Ovary (tissue), 9 donors: ENCODE results near the gene ST3GAL3. TPM values are rescaled to one million over a fixed set of nuclear protein-coding genes. Genes with fewer than 3 reads are reported as not detected.
"Not testable (repeated sequence)": the region's sequence is repeated elsewhere in the genome, so short reads cannot be mapped to it uniquely, and the experiment has no call there.

ENCODE experiments used
- DNase-seq, 5 donors: peaks; one replicate each; pipeline ENCODE4 v3.0.0-alpha.2; 2019 to 2020
- H3K27ac ChIP-seq, 2 donors: fragments of 200-600 bp; one replicate each; pipeline versions ENCODE4 v1.5.1 to v1.8.0; 2019 to 2022
- H3K27me3 ChIP-seq: fragments of 200-600 bp; one replicate; pipeline ENCODE4 v1.8.0; 2022
- H3K36me3 ChIP-seq: fragments of 200-600 bp; sonication (generic); one replicate; pipeline ENCODE4 v1.5.1; 2019
- H3K4me1 ChIP-seq: one replicate; pipeline ENCODE4 v1.8.1; 2013; ENCODE audit warnings: mild to moderate bottlenecking, moderate library complexity; ENCODE audit not compliant: insufficient read depth
- H3K4me3 ChIP-seq: fragments of 200-600 bp; sonication (generic); one replicate; pipeline ENCODE4 v1.5.1; 2017
- H3K9me3 ChIP-seq, 2 donors: fragments of 200-600 bp in 1 of 2; sonication (generic) in 1 of 2; one replicate each; pipeline versions ENCODE4 v1.5.1 to v1.8.1; 2013 to 2019; ENCODE audit warnings: mild to moderate bottlenecking in 1 of 2, moderate library complexity in 1 of 2
- CTCF ChIP-seq, 3 donors: fragments of 450-650 bp in 2 of 3; fragments of 200-600 bp in 1 of 3; IDR thresholded peaks; one replicate each; pipeline versions ENCODE4 v1.5.1 to v1.8.0; 2016 to 2022; ENCODE audit warnings: antibody characterized with exemption in 3 of 3, mild to moderate bottlenecking in 1 of 3
- EP300 ChIP-seq: sonication (generic); formaldehyde crosslinking; IDR thresholded peaks from one replicate; pipeline ENCODE4 v1.6.1; 2017; ENCODE audit warnings: antibody characterized with exemption
- POLR2A ChIP-seq: fragments of 450-650 bp; IDR thresholded peaks from one replicate; pipeline ENCODE4 v1.6.1; 2017; ENCODE audit warnings: antibody characterized with exemption, mild to moderate bottlenecking, moderate library complexity
- WGBS, 3 donors: extraction: QIAGEN DNeasy Blood & Tissue Kit in 1 of 3; methylation state at CpG; one replicate each; pipeline versions ENCODE4 v1.1.5 to v1.1.7; 2013 to 2017; 5-methylcytosine and 5-hydroxymethylcytosine counted together
- intact Hi-C, 4 donors: fragments of 100-400 bp; cut with DNase I; formaldehyde crosslinking; loops; one replicate each; pipeline versions ENCODE4 v1.11.0 to v1.15.1; 2022 to 2023
- polyA plus RNA-seq, 2 donors: library from polyadenylated mRNA; stranded (reverse); fragments of 200-250 nt in 1 of 2; fragments of 350-450 nt in 1 of 2; fragmentation: Illumina TruSeq in 1 of 2; extraction: RNeasy Lipid Tissue Mini Kit (QIAGEN cat#74804) in 1 of 2; gene quantifications; one replicate each; pipeline ENCODE4 v1.2.3, GENCODE V29; 2013 to 2014
- total RNA-seq, 7 donors: library from RNA; depleted of rRNA in 2 of 7; stranded (reverse); fragments of >200 nt in 2 of 7; fragmentation: NEBNext Ultra II Directional in 3 of 7; extraction: Animal tissue kit (Norgen Biotek cat#: 25700) in 3 of 7; gene quantifications; one replicate each; pipeline versions ENCODE4 v1.1.0 to v1.2.4, GENCODE V29; 2016 to 2023
- donor health status: DM: no; HTN: no; CAD: no; lungs with moderate emphysema.
- donor health status: DM: no; HTN: no; CAD: no.
- donor health status: Bipolar disorder and iron deficiency.
- donor health status: DM: yes; HTN: yes; CAD: no.
- donor health status: DM: no; HTN: no; CAD: no.
- donor health status: DM: yes; HTN: yes; CAD: no.

ST3GAL3 gene
- total and polyA plus RNA-seq, 9 donors: 11.4 to 43.3 (median 27.1) TPM

GRCh38 chr1:43830802-43831201 lies 123.5 kb downstream of the ST3GAL3 start:
- DNase-seq: no peak
- H3K9me3 ChIP-seq: no peaks in the 10 kb centered on the region
- no peak for TF ChIP-seq EP300
- TF ChIP-seq CTCF (IDR thresholded peaks at IDR 0.05): no peak
- TF ChIP-seq POLR2A: no peak
- H3K27ac ChIP-seq: no peak overlapping the region
- H3K4me3 ChIP-seq: no peak overlapping the region
- H3K4me1 ChIP-seq: peaks cover 13% of the 10 kb centered on the region
- H3K36me3 ChIP-seq: no peaks in the 10 kb centered on the region
- no peaks in the 10 kb centered on the region for H3K27me3 ChIP-seq
- intact Hi-C loops: no loop called here

GRCh38 chr1:43831851-43832250 lies 124.5 kb downstream of the ST3GAL3 start:
- no peak overlapping the region for H3K27ac ChIP-seq
- H3K9me3 ChIP-seq: no peaks in the 10 kb centered on the region
- DNase-seq: no peak
- peaks cover 18% of the 10 kb centered on the region for H3K4me1 ChIP-seq
- WGBS, 3 donors: 93 to 98% (median 98%) methylated on average over 2 of the region's 2 CpGs
- H3K27me3 ChIP-seq: no peaks in the 10 kb centered on the region
- no peak overlapping the region for H3K4me3 ChIP-seq
- H3K36me3 ChIP-seq: no peaks in the 10 kb centered on the region
- TF ChIP-seq CTCF (IDR thresholded peaks at IDR 0.05): no peak
- TF ChIP-seq POLR2A: no peak
- TF ChIP-seq EP300: no peak
- intact Hi-C loops: no loop called here

- peaks cover 18% of the 10 kb centered on the region for H3K4me1 ChIP-seq
- no peak for DNase-seq
- no peaks in the 10 kb centered on the region for H3K9me3 ChIP-seq
- H3K27me3 ChIP-seq: no peaks in the 10 kb centered on the region
- no peak overlapping the region for H3K4me3 ChIP-seq
- no peaks in the 10 kb centered on the region for H3K36me3 ChIP-seq
- H3K27ac ChIP-seq: no peak overlapping the region
- intact Hi-C loops: no loop called here
- WGBS, 3 donors: 79 to 91% (median 79%) methylated on average over 3 of the region's 3 CpGs
- TF ChIP-seq EP300: no peak
- TF ChIP-seq CTCF (IDR thresholded peaks at IDR 0.05): no peak
- TF ChIP-seq POLR2A: no peak
Observed at GRCh38 chr1:43832255-43832654, 124.9 kb downstream of the ST3GAL3 start.

GRCh38 chr1:43832998-43833397 lies 125.7 kb downstream of the ST3GAL3 start:
- intact Hi-C loops: no loop called here
- H3K27ac ChIP-seq: no peak overlapping the region
- 90 to 100% (median 96%) methylated on average over 1 of the region's 1 CpG for WGBS, 3 donors

GRCh38 chr1:43833902-43834279 lies 126.6 kb downstream of the ST3GAL3 start:
- H3K27me3 ChIP-seq, H3K36me3 ChIP-seq, H3K4me3 ChIP-seq, DNase-seq, H3K9me3 ChIP-seq, intact Hi-C loops, H3K27ac ChIP-seq: not testable (repeated sequence)
- H3K4me1 ChIP-seq: peaks cover 18% of the 10 kb centered on the region
- 91 to 93% (median 91%) methylated on average over 10 of the region's 10 CpGs for WGBS, 3 donors

More at GRCh38 chr1:43832998-43833397, 125.7 kb downstream of the ST3GAL3 start:
- Histone ChIP-seq H3K4me3 (no peak overlapping the region), H3K27me3 (no peaks in the 10 kb centered on the region), H3K4me1 (peaks cover 18% of the 10 kb centered on the region), H3K9me3 (no peaks in the 10 kb centered on the region), H3K36me3 (no peaks in the 10 kb centered on the region)
- TF ChIP-seq EP300: no peak
- no peak for TF ChIP-seq CTCF (IDR thresholded peaks at IDR 0.05)
- TF ChIP-seq POLR2A: no peak
- no peak for DNase-seq
